Measurements from ENCODE around the gene FAM187B. TPM values are rescaled to one million over a fixed set of nuclear protein-coding genes. Genes with fewer than 3 reads are reported as not detected.

FAM187B gene
- total and polyA plus RNA-seq, 2 of the 8 experiments (the other 6 are each of a cell fraction or from before 2014, with no cell fraction given) = not detected

GRCh38 chr19:35181387-35181786, 47.2 kb downstream of the FAM187B start (continued):
- no peak for TF ChIP-seq ATF2 (IDR thresholded peaks at IDR 0.05; ENCODE audit: low read length)
- TF ChIP-seq CHD7 (IDR thresholded peaks at IDR 0.05; ENCODE audit: insufficient replicate concordance, low read length) = no peak
- TF ChIP-seq JUN (IDR thresholded peaks at IDR 0.05; ENCODE audit: low read depth, low read length) = no peak
- no peak for TF ChIP-seq HDAC2 (IDR thresholded peaks at IDR 0.05; ENCODE audit: borderline replicate concordance in 1 of 2, low read depth in 2 of 2, low read length in 2 of 2)
- TF ChIP-seq EZH2 (IDR thresholded peaks at IDR 0.05; ENCODE audit: low read depth, low read length, severe bottlenecking) = no peak
- no peak for TF ChIP-seq SP4 (IDR thresholded peaks at IDR 0.05; ENCODE audit: low read length)
- no peak for TF ChIP-seq MAFK (IDR thresholded peaks at IDR 0.05; ENCODE audit: low read depth, low read length)
- no peak for TF ChIP-seq POU5F1 (IDR thresholded peaks at IDR 0.05; ENCODE audit: low read depth, low read length)
